D341Med (cell line): Measurements from ENCODE around the gene ADK.
"Not testable (repeated sequence)": the region's sequence is repeated elsewhere in the genome, so short reads cannot be mapped to it uniquely, and the experiment has no call there.

ENCODE experiments used
- DNase-seq: peaks from one replicate; pipeline ENCODE4 v3.0.0; 2012; ENCODE audit warnings: low spot score

Gene ADK

DNA sequence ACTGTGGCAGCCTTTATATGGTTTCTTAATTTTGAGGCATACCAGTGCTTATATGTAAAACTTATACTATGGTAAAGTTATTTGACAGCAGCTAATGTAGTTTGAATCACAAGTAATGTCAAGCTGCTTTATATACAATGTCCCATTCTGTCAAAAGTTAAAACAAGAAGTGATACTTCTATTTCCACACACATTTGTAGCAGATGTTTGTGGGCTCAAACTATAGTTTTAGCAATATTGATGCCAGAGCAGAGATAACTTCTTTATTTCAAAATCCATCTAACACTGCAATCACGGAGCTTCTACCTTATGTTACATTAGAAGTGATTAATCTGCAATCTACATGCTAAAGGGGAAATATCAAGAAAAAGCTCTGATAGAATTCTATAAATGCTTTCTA lies 149.6 kb downstream of the ADK start:
- DNase-seq = no peak

- no peak for DNase-seq
These were observed 154.7 kb downstream of the ADK start for GRCh38 chr10:74305730-74306129.

- DNase-seq = no peak
These were observed 155.4 kb downstream of the ADK start for GRCh38 chr10:74306227-74306982.

DNA sequence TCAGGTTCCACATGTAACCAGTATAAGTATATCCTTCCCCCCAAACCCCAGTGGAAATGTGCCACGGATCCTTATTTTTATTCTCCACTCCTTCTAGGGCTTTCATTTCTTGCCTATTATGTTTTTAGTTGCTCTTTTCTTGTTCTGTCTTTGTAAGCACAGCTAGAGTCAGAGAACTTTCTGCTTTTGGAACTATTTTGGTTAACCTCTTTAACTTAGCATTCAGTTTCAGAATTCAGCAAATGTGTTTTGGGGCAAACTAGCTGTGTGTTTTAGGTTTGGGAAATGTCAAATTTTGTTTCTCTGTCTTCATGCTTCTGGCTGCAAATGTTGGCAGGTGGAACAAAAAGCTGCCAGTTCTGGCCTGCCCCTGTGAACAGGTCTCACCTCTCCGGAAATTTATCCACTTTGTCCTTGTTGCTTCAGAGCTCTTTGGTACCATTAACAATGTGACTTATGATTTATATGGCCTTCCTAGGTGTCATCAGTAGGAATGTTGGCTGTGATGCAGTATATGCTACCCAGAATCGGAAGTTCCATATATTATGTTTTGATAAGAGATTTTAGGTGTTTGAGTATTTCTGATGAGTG lies 156.1 kb downstream of the ADK start:
- DNase-seq = no peak

DNA sequence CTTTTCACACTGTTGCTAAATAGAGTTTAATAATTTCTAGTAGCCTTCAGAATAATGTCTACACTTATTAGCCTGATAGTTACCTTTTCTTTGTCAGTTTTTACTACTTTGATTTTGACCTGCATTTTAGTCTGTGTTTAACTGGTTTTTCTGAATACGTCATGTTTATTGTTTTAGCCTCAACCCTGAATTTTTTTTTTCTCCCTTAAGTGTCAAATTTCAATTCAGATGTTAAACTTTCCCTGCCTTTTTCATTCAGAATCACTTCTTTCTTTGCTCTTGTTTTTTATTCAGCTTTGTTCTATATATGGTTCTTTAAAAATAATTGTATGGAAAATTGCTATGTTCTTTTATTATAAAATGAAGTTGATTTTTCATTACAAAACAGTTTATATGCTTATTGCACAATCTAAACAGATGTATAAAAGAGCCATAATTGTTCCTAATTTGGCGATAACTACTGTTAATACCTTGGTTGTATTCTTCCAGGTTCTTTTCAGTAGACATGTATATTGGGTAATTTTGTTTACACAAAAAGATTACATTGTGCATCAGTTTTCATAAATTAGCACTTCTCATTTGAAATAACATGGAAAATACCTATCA lies 159.7 kb downstream of the ADK start:
- no peak for DNase-seq

- DNase-seq = no peak
These were observed 163.1 kb downstream of the ADK start for GRCh38 chr10:74314166-74314565.

DNA sequence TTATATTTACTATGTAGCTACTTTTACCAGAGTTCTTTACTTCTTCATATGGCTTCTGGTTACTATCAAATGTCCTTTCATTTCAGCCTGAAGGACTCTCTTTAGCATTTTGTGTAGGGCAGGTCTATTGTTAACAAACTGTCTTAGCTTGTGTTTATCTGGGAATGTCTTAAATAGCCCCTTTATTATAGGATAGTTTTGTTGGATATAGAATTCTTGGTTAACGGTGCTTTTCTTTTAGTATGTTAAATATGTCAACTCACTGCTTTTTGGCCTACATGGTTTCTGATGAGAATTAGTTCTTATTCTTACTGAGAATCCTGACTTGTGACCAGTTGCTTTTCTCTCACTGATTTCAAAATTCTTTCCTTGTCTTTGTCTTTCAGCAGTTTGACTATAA lies 169.0 kb downstream of the ADK start:
- no peak for DNase-seq

DNA sequence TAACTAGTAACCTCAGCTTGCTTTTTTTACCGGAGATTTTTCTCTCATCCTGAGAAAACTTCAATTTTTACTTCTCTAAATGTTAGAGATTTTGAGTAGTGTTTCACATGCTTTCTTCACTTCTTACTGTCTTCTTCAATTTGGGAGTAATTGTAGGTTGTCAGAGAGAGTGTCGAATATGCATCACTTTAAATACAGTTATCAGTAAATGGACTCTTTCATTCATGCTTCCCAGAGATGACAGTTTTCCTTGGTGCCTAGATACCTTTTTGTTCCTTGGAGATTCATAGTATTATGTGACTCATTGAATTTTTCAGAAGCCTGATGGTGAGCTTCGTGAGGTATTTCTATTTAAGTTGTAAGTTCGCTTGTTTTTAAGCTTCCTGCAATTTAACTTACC lies 169.7 kb downstream of the ADK start:
- DNase-seq = no peak

GRCh38 chr10:74322141-74322540 lies 171.1 kb downstream of the ADK start:
- DNase-seq = no peak

DNA sequence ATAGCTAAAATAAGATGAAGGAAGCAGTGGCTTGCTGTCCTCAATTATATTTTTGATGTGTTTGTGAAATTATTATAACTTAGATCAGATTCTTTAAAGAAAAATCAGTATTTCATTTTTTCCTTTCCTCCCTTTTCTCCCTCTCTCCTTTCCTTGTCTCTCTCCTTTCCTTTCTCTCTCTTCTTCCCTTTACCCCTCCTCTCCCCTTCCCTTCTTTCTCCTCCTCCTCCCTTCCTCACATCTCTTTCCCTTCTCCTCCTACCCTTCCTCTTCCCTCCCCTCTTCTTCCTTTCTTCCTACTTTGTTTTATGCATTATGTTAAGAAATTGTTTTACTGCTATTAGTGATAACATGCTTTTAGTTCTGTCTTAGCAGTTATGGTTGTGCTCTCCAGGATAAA lies 171.5 kb downstream of the ADK start:
- no peak for DNase-seq

- no peak for DNase-seq
These were observed 177.4 kb downstream of the ADK start for GRCh38 chr10:74328388-74328787.

DNA sequence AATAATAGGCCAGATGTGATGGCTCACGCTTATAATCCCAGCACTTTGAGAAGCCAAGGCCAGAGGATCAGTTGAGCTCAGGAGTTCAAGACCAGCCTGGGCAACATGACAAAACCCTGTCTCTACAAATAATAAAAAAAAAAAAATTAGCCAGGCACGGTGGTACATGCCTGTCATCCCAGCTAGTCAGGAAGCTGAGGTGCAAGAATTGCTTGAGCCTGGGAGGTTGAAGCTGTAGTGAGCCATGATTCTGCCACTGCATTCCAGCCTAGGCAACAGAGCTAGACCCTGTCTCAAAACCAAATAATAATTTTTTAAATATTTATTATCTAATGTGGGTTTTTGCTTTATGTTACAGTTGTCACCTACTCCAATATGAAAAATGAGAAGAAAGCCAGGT lies 178.9 kb downstream of the ADK start:
- DNase-seq = no peak

DNA sequence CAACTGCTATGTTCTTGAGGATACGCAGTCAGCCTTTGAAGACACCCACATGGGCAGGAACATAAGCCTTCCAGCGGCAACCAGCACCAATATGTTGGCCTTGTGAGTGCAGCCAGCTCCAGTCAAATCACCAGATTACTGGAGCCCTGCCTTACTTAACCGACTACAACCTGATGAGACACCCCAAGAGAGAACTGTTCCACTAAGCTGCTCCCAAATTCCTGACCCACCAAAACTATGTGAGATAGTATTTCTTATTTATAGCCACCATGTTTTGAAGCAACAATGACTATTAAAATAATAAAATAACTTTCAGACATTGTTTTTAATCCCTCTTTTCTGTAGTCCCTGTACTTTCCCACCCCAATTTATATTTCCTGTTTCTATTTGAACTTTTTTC lies 179.6 kb downstream of the ADK start:
- DNase-seq = no peak

DNA sequence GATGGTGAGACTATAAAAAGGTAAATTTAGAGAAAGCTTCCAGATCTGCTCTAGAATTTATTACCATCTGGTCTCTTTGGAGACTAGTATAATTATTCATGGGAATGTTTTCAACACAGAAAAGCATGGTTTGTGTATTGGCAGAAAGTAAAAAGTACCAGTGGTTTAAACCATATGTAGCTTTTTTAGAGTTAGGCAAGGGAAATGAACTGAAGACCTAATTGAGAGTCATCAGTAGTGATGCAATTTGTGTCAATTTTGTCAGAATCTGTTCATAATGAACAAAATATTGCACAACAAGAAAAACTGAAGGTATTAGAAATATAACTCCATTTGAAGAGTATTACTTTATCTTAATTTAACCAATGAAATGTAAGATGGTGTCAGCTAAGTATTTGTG lies 181.4 kb downstream of the ADK start:
- no peak for DNase-seq

- DNase-seq = no peak
These were observed 182.2 kb downstream of the ADK start for GRCh38 chr10:74333174-74333573.

- no peak for DNase-seq
These were observed 183.2 kb downstream of the ADK start for GRCh38 chr10:74334221-74334620.

- DNase-seq = no peak
These were observed 184.5 kb downstream of the ADK start for GRCh38 chr10:74335501-74335900.

DNA sequence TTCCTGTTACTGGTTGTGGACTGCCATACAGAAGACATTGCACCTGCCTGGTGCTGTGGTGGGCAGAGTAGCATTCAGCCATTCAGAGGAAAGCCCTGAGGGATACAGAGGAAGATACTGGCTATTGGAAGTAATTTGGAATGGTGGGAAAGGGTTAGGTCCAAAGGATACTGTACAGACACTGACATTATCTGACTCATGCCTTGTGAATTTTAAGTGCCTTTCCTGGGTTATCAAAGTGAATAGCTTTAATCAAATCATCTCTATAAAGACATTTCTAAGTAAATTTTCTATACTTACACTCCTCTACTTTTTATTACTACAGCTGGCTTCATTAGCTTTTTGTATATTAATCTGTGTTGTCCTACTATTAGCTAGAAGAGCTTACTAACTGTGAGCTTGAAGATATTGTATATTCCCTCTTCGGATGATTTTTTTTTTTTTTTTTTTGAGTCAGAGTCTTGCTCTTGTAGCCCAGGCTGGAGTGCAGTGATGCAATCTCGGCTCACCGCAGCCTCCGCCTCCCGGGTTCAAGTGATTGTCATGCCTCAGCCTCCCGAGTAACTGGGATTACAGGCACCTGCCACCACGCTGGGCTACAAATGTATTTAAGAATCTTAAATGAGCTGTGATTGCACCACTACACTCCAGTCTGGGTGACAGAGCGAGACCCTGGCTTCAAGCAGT lies 186.5 kb downstream of the ADK start:
- no peak for DNase-seq

DNA sequence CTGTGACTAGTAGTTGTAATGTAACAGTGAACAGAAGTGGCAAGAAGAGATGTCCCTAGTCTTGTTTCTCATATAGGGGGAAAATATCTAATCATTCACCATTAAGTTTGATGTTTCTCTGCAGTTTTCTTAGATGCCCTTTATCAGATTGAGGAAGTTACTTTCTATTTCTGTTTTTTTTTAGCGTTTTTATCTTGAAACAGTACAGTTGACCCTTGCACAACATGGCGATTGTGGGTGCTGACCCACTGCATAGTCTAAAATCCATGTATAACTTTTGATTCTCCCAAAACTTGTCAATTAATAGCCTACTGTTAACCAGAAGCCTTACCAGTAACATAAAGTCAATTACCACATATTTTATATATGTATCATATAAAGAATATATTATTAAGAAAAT lies 192.0 kb downstream of the ADK start:
- DNase-seq = no peak

DNA sequence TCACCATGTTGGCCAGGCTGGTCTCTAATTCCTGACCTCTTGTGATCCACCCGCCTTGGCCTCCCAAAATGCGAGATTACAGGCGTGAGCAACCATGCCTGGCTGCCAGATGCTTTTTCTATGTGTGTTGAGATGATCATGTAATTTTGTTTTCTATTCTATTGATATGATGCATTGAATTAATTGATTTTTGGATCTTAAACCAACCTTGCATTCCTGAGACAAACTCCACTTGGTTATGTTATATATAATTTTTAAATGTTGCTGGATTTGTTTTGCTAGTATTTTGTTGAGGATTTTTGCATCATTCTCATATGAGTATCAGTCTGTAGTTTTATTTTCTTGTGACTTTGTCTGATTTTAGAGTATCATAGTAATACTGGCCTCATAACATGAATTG lies 192.8 kb downstream of the ADK start:
- no peak for DNase-seq

DNA sequence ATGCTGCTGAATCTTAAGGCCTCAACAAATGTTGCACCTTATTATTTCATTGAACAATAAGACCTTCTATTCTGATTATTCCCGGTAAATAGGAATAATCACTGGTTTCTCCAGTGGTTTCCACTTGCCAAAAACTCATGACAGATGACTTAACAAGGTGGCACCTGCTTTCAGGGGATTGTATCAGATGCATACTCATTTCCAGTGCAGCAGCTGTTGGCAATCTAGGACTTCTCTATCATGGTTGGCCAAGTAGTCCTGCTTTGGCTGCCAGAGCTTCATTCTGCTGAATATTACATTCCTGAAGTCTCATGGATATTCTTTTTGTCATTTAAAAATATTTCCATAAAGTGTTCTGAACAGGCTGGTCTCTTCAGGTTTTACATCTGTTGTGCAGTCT lies 193.3 kb downstream of the ADK start:
- no peak for DNase-seq

GRCh38 chr10:74347522-74347921 lies 196.5 kb downstream of the ADK start:
- no peak for DNase-seq

GRCh38 chr10:74353021-74353420 lies 202.0 kb downstream of the ADK start:
- not testable (repeated sequence) for DNase-seq
